GM18520 (cell line): ENCODE measurements around the gene URI1.

Experiments used
- ATAC-seq: cut with Tn5 transposase; IDR thresholded peaks from one replicate; pipeline ENCODE4 v1.9.1; 2021; ENCODE audit not compliant: unreplicated experiment

Gene URI1

GRCh38 chr19:29967623-29968022, 25.6 kb downstream of the URI1 start:
- no peak for ATAC-seq

DNA sequence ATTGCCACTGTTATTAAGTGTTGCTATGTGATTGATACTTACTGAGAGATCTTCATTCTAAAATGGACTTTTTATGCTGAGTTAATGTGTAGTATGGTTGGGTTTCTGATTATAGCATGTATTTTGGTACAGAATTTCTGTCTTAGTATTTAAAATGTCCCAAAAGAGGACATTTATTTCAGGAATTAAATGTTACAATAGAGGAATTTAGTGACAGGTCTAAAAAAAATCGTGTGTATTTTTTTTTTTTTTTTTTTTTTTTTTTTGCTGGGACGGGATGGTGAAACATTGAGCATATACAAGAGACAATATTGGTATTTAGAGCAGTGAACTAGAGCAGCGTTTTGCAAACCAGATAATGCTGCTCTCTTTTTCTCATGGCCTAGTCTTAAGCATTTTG, 27.9 kb downstream of the URI1 start:
- no peak for ATAC-seq

GRCh38 chr19:29971002-29971401, 29.0 kb downstream of the URI1 start:
- no peak for ATAC-seq

DNA sequence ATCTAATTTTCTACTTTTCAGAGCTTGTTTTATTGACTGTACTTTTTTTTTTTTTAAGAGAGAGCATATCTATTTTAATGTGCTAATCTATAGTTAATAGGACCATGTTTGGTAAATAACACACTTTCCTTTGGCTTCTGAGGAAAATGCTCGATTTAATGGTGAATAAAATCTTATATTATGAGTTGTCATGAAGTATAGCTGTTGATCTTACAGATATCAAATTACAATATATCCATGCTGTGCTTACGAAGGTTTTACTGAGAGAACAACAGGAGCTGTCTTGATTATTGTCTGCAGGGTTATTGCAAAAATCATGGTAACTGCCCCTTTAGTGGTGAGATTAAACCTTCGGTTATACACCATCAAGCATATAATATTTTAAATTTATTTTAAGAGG, 29.6 kb downstream of the URI1 start:
- no peak for ATAC-seq

GRCh38 chr19:29974701-29975100, 32.7 kb downstream of the URI1 start:
- ATAC-seq: no peak

DNA sequence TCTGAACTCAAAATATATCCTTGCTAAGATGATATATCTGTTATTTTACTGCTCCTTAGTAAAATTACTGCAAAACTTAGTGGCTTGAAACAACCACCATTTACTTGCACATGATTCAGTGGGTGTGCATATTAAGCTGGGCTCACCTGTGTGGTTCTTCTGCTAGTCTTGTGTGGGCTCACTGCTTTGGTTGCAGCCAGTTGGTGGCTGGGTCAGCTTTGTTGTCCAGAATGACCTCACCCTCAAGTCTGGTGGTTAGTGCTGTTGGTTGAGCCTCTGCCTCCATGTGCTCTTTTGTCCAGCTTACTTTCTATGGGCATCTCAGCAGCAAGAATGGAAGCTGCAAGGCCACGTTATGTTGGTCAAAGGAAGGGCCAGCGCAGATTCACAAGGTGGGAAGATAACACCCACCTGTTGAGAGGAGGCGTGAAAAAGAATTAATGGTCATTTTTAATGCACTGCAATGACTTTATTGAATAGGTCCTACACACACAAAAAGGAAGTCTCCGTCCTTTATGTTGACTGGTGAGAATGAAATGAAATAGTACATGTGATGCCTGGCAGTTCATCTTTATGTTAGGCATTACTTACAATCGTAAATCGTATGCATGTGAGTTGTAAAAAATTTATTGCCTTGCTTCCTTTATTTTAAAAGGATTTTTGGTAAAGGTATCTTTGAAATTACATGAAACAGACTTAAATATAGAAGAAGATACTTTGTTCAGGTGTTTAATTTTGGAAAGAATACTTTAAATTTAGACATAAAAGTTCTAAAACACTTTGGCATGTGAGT, 34.3 kb downstream of the URI1 start:
- no peak for ATAC-seq

GRCh38 chr19:29978080-29978479, 36.0 kb downstream of the URI1 start:
- ATAC-seq: no peak

DNA sequence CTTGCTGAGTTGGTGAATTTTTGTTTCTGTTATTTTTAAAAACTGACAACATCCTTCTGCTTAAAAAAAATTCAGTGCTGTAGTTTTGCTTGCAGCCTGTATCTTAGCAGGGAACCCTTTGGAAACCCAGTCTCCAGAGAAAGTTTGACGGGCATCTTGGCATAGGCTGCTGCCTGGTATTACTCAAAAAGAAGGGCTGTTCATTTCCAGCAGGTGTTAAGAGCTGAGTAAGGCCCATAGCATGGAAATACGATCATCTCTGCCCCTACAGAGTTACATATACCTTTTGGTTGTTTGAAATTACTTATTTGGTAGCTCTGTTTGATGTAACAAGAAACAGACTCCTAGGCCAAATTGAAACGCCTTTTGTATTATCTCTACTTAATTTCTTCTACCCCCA, 41.5 kb downstream of the URI1 start:
- no peak for ATAC-seq

DNA sequence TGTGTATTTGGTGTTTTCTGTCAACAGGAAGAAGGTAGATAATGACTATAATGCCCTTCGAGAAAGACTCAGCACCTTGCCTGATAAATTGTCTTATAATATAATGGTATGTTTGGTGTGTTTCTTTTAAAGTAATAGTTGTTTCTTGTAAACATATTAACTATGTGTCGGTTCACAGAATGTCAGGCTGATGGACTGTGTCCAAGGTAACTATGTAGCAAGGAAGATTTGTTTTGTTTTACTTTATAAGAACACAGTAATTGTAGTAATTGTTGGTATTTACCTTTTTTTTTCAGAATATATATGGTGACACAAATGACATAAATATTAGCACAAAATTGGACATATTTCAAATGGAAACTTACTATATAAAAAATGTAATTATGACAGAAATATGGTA, 43.2 kb downstream of the URI1 start:
- no peak for ATAC-seq

GRCh38 chr19:29988351-29988750, 46.3 kb downstream of the URI1 start:
- no peak for ATAC-seq

GRCh38 chr19:29992233-29992867, 50.3 kb downstream of the URI1 start:
- ATAC-seq: no peak

GRCh38 chr19:29999490-29999889, 57.5 kb downstream of the URI1 start:
- no peak for ATAC-seq

GRCh38 chr19:30000862-30001261, 58.8 kb downstream of the URI1 start:
- no peak for ATAC-seq

DNA sequence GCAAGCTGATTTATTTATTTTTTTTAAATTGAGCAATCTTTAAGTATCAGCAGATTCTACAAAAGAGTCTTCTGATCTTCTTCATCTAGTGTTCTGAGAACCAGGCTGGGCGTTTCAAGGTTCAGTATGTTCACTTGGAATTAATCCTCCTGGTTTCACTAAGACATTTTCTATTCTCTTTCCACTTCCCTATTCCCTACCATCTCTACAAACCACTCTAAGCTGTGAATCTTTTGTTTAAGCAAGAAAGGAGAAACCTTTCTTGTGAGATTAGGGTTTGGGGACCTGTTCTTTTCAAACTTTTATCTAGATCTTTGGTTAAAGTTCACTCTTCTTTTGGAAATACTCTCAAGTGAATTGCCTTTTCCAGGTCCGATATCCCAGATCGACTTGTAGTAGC, 59.3 kb downstream of the URI1 start:
- no peak for ATAC-seq

GRCh38 chr19:30001791-30002190, 59.8 kb downstream of the URI1 start:
- ATAC-seq: no peak

- ATAC-seq: no peak
Measured at GRCh38 chr19:30003866-30004265, 61.8 kb downstream of the URI1 start.

DNA sequence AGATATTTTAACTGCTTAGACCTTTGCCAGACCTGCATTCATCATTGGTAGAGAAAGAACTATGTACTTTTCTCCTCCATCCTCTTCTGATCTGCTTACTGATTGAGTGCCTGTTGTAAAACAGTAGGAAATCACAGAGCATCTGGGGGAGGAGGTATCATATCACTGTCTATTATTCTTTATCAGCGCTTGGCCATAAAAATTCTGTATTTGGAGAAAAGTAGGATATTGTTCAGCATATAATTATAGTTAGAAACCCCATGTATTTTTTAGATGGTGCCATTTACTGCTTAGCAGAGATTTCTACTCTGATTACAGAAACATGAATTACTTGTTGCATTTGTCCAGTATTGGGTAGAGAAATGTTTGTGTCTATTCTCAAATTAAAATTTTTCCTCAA, 62.4 kb downstream of the URI1 start:
- ATAC-seq: no peak

- ATAC-seq: no peak
Measured at GRCh38 chr19:30006207-30006606, 64.2 kb downstream of the URI1 start.

- no peak for ATAC-seq
Measured at GRCh38 chr19:30008169-30008568, 66.1 kb downstream of the URI1 start.

GRCh38 chr19:30009013-30009412, 67.0 kb downstream of the URI1 start:
- ATAC-seq: no peak

GRCh38 chr19:30011051-30011578, 69.1 kb downstream of the URI1 start:
- no peak for ATAC-seq

DNA sequence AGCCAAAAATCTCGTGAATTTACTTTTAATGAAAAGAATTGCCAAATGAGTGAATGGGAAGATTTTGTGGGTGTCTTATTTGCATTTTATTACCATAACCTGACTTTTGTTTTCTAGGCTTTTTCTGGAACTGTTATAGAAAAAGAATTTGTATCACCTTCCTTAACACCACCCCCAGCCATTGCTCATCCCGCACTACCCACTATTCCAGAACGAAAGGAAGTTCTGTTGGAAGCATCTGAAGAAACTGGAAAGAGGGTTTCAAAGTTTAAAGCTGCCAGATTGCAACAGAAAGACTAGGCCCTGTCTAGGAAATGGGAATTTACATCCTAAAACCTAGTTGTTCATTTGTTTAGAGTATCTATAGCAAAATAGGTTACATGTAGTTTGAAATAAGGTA, 72.7 kb downstream of the URI1 start:
- no peak for ATAC-seq

DNA sequence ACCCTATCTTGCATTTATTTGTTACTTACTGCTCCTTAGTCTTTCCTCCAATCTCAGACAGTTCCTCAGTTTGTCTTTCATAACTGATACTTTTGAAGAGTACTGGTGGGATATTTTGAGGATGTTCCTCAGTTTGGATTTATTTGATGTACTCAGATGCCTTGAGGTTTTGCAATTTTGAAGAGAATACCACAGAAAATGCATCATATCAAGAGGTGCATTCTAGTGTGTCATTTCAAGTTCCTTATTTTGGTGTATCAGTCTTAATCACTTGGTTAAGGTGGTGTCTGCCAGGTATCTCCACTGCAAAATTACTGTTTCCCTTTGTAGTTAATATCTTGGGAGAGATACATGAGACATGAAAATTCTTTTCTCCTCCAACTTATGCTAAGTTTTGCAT, 75.1 kb downstream of the URI1 start:
- no peak for ATAC-seq
